Measurements from ENCODE around the gene NCKAP5.

Gene NCKAP5

DNA sequence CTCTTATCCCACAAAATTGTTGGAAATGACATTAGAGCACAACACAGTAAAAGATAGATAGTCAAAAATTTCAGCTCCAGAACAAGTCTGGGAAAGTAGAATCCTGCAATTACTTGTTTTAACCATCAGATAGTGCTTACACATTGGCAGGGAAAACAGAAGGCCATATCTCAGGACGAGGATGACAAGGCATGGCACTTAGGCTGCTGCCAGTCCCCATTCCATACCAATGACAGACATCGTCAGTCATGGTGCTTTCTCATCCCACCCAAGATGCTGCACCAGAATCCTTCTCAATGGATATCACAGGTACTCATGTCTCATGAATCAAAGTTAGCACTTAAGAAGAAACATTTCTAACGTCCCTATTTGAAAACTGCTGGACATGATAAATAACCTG, 187.3 kb downstream of the NCKAP5 start:
- DNase-seq (ENCODE audit: low read depth) = no peak

GRCh38 chr2:133378928-133379549, 189.2 kb downstream of the NCKAP5 start:
- peak; percentile 21 for DNase-seq (ENCODE audit: low read depth)

DNA sequence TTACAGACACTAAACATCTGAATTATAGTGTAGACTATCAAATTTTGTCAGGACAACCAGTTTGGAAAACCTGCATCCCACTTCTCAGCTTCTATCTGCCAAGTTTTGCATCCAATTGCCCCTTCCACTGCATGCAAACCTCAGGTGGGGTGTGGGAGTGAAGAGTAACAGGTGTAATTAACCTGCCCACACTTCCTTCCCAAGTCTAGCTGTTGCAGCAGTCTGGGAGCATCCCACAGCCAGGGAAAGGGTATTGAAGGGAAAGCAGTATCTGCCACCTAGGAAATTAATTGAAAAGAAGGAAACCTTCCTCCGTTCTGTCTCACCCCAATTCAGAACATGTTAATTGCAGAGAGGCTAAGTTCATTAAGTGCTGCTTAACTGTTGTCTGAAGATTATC, 189.9 kb downstream of the NCKAP5 start:
- DNase-seq (ENCODE audit: low read depth) = no peak

DNA sequence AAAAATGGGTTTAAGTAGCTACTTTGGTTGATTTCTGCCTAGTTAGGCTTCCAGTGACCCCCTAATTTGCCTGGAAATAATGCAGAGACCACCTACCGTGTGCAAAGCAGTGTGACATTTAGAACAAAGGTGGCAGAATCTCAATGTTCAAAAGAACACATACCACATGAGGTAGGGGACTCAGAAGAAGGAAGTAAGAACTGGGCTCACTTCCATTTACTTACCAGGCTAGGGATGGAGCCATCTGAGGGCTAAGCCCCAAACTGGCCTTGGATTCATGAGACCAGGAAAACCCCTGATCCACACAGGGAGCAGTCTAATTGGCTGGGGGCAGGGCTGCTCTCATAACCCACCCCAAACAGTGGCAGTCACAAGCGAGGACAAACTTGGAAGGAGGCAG, 190.7 kb downstream of the NCKAP5 start:
- DNase-seq (ENCODE audit: low read depth) = no peak

- no peak for DNase-seq (ENCODE audit: low read depth)
These were observed 191.2 kb downstream of the NCKAP5 start for GRCh38 chr2:133377021-133377481.

GRCh38 chr2:133374781-133375180, 193.5 kb downstream of the NCKAP5 start:
- DNase-seq (ENCODE audit: low read depth) = no peak

DNA sequence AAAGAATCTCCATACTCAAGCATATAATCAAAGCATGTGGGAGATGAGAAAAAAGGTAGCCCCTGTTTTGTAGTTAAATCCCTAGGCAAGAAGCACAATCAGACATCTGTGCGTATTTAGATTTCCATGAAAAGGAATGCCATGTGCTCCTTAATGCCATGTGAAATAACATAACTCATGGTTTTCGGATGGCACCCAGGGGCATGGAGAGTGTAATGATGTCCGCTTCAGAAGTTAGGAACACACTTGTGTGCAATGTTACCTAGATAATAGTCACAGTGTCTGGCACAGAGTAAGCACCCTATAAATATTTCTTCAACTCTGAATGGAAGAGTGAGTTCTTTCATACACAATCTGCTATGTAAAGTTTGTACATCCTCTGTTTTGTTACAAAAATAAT, 197.0 kb downstream of the NCKAP5 start:
- DNase-seq (ENCODE audit: low read depth) = no peak

DNA sequence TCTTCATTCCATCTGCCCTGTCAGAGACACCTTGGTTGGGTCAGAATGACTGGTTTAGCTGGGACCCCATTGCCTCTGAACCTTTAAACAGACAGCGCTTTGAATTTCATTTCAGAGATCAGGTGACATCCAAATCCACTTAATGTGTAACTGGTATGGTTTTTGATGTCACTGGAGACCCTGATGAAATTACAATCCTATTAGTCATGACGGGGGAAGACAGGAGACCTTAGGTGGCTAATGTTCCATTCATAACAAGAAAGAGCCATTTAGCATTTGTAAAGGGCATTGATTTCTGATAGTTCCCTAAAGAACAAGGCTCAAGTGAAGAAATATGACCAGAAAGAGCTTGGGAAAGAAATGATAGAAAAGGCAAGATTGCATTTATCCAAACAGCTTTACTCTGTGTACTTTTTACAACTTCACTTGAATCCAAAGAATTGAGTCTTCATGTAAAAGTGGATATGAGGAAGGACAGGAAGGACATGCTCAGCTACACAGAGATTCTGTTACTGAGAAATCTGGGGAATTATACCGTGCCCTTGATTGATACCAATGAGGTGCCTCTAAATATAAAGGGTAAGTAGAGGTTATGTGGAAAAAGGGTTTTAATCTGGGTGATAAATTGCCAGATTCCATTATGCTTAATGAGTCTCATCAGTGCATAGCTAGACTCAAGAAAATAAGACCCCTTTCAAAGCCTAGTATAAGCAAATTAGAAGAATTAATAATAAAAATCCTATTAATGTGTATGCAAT, 198.2 kb downstream of the NCKAP5 start:
- no peak for DNase-seq (ENCODE audit: low read depth)

GRCh38 chr2:133365117-133365516, 203.1 kb downstream of the NCKAP5 start:
- no peak for DNase-seq (ENCODE audit: low read depth)

DNA sequence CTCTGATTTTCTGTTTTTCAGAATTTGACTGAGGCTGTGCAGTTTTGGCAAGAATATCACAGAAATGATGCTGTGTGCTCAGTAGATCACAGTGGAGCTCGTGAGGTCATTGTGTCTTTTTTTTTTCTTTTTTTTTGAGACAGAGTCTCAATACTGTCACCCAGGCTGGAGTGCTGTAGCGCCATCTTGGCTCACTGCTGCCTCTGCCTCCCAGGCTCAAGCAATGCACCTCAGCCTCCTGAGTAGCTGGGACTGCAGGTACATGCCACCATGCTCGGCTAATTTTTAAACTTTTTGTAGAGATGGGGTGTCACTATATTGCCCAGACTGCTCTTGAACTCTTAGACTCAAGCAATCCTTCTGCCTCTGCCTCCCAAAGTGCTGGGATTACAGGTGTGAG, 203.6 kb downstream of the NCKAP5 start:
- DNase-seq (ENCODE audit: low read depth) = no peak

GRCh38 chr2:133363884-133364283, 204.4 kb downstream of the NCKAP5 start:
- DNase-seq (ENCODE audit: low read depth) = no peak

DNA sequence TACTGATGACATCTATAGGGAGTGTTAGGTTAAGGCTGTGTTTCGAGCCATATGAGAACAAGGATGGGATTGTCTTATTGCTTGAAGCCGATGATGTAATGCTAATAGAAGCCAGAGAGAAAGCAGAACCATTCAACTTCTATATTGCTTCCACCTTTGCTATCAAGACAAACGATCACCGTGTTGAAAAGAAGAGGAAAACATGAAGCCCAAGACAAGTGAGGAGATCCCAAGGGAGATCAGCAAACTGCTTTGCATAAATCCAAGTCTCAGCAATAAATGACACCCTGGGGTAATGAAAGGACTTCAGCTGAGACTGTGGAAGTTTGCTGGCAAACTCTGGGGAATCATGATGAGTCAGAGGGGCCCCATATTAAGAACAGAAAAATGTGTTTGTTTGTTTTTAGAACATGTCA, 206.2 kb downstream of the NCKAP5 start:
- peak; percentile 46 for DNase-seq (ENCODE audit: low read depth)

GRCh38 chr2:133360882-133361281, 207.4 kb downstream of the NCKAP5 start:
- no peak for DNase-seq (ENCODE audit: low read depth)

GRCh38 chr2:133360190-133360589, 208.1 kb downstream of the NCKAP5 start:
- no peak for DNase-seq (ENCODE audit: low read depth)

DNA sequence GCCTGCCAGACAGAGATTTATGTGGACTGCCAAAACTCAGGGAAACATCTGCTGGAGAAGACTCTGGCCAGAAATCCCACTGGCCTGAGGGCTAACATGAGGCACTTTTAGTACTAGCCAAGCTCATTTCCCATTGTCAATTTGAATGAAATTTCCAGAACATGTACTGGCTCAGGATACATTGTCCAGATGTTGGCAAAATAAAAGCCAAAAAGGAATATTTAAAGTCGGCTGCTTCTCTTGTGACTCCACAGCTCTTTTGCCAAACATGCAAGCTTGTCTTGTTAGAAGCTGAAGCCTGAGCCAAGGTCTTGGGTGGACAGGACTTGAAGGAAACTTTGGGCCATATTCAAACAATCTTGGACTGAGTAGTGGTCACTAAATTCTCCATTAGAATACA, 215.5 kb downstream of the NCKAP5 start:
- peak; percentile 31 for DNase-seq (ENCODE audit: low read depth)

GRCh38 chr2:133346654-133347053, 221.6 kb downstream of the NCKAP5 start:
- peak; percentile 4 for DNase-seq (ENCODE audit: low read depth)

DNA sequence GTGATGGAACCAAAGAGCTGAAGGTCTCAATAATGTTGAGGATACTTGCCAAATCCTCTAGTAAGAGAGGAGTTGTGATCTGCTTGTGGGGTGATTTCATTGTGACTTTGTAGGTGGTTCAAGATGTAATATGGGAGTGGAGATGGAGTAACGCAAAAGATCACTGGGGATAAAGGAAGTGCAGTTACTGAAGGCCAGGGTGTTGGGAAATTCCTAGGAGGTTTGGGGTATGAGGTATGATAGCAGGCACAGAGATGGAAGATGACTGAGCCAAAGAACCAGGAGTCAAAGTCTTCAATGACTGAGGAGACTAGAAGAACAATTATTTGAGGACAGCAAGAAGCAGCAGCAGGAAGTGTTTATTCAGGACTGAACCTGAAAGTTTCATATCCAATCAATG, 222.6 kb downstream of the NCKAP5 start:
- DNase-seq (ENCODE audit: low read depth) = no peak

GRCh38 chr2:133344849-133345248, 223.4 kb downstream of the NCKAP5 start:
- no peak for DNase-seq (ENCODE audit: low read depth)

GRCh38 chr2:133343018-133343352, 225.3 kb downstream of the NCKAP5 start:
- no peak for DNase-seq (ENCODE audit: low read depth)

- DNase-seq (ENCODE audit: low read depth) = no peak
These were observed 225.8 kb downstream of the NCKAP5 start for GRCh38 chr2:133342286-133343017.

GRCh38 chr2:133341575-133341974, 226.7 kb downstream of the NCKAP5 start:
- DNase-seq (ENCODE audit: low read depth) = no peak

DNA sequence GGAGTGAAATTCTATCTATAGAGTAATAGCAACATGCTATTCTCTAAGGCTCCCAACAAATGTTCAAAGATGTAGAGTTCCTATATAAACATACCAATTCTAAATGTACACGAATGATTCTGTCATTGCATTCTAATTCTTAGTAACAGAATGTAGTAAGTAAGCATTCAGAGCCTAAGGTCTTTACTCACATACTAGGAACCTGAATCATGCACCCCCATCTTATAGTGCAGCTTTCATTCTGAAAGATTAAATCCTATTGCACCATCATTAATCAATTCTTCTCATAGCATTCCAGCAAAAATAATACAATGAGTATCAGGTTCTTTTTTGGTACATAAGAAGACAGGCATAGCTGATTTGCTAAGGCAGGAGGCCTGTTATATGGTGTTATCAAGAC, 230.0 kb downstream of the NCKAP5 start:
- DNase-seq (ENCODE audit: low read depth) = no peak

DNA sequence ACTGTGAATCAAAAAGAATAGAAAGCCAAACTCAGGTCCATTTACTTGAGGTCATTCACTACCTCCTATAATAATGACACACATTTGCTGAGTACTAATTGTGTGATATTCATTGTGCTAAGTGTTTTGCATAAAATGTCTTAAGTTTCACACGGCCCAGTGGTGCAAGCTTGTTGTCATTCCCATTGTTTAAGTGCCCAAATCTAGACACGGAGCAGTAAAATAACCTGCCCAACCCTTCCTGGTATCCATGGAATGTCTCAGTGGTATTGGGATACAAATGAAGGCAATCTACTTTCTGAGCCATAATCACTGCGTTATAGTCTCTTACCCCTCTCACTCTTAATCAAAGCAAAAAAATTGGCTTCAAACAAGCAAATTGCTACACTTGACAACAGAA, 233.3 kb downstream of the NCKAP5 start:
- no peak for DNase-seq (ENCODE audit: low read depth)

Data from fibroblast of gingiva (primary cell).